HTERT RPE-1 (cell line): ENCODE data around the gene MED22.
"Not testable (repeated sequence)": the region's sequence is repeated elsewhere in the genome, so short reads cannot be mapped to it uniquely, and the experiment has no call there.

Source experiments
- in situ Hi-C: fragments of 300-500 bp; cut with MboI; formaldehyde crosslinking; loops from 4 replicates; pipeline ENCODE4 v1.14.3; 2020; ENCODE audit warnings: low sequenced_read_pairs

Gene MED22

DNA sequence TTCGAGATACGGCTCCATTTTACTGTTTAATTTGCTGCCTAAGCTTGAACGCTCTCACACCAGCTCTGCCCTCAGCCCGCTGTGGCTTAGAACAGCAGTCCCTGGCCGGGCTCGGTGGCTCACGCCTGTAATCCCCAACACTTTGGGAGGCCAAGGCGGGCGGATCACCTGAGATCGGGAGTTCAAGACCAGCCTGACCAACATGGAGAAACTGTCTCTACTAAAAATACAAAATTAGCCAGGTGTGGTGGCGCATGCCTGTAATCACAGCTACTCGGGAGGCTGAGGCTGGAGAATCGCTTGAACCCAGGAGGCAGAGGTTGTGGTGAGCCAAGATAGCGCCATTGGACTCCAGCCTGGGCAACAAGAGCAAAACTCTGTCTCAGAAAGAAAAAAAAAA, 29.3 kb upstream of the MED22 start:
- in situ Hi-C loops: not testable (repeated sequence)

- in situ Hi-C loops: no loop called here
Measured at GRCh38 chr9:133375724-133376654, 28.1 kb upstream of the MED22 start, which contains the start of the genes STKLD1 and SURF4. Gene STKLD1 (plus strand): TSS chr9:133376366. CDS start chr9:133376474, 108 bp downstream. Gene SURF4 (minus strand): TSS chr9:133376060. CDS start chr9:133375969, 91 bp downstream.

DNA sequence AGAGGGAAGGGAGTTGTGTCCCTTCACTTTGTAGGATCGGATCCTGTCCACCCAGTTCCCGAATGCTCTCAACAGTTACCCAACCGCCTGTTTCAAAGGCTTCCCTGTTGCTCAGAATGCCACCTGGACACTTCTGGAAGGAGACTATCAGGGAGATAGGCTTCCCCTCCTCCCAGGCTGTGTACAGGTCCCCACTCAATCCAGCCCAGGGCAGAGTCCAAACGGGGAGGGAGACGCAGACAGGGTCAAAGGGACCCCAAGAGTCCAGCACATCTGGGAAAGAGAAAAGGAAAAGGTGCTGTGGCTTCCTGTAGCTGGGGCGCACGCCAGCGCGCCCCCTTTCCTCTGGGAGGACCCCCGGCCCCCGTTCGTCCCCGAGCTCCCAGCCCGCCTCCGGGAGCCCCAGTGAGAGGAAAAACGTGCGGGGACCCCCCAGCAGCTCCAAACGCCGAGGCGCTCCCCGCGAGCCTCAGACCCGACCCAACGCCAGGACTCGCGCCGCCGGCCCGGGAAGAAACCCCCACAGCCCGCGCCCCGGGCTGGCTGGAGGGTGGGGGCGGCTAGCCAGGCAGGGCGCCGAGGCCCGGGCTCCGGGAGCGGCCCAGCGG, 27.3 kb upstream of the MED22 start:
- in situ Hi-C loops: no loop called here

GRCh38 chr9:133374612-133375115, 26.7 kb upstream of the MED22 start:
- in situ Hi-C loops: no loop called here

- in situ Hi-C loops: no loop called here
Measured at GRCh38 chr9:133372144-133372543, 24.2 kb upstream of the MED22 start.

- in situ Hi-C loops: no loop called here
Measured at GRCh38 chr9:133371261-133371711, 23.4 kb upstream of the MED22 start.

GRCh38 chr9:133370685-133371084, 22.8 kb upstream of the MED22 start:
- in situ Hi-C loops: no loop called here

DNA sequence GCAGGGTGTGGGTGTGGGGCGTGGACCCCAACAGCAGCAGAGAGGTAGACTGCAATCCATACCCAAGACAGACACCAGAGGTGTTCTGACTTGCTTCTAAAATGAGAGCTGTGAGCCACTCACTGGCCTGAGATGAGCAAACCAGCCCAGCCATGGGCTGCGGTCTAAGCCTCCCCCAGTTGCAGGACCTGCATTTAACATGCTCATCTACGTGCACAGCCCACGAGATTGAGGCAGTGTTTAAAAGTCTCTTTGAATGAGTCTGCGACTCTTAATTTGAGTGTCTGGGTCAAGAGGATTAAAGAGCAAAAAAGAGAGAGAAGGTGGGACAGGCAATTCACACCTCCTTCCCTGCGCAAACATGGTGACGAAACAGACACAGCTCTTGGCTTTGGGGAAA, 22.0 kb upstream of the MED22 start:
- in situ Hi-C loops: no loop called here

DNA sequence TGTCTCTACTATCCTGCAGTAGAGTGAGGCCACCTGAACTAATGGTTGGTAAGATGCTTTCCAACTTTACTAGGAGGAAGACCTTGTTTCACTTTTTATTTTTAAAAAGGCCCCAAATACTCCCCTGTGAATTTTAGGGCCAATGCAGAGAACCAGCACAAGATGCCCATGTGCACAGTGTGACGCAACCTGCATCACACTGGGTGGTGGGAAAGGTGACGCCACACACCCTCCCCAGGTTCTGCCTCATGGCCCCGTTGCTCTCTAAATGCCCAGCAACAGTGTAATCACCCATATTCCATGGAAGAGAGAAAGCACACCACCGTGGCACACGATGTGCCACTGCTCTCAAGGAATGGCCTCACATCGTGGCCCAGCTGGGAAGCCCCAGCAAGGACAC, 21.5 kb upstream of the MED22 start:
- in situ Hi-C loops: no loop called here

DNA sequence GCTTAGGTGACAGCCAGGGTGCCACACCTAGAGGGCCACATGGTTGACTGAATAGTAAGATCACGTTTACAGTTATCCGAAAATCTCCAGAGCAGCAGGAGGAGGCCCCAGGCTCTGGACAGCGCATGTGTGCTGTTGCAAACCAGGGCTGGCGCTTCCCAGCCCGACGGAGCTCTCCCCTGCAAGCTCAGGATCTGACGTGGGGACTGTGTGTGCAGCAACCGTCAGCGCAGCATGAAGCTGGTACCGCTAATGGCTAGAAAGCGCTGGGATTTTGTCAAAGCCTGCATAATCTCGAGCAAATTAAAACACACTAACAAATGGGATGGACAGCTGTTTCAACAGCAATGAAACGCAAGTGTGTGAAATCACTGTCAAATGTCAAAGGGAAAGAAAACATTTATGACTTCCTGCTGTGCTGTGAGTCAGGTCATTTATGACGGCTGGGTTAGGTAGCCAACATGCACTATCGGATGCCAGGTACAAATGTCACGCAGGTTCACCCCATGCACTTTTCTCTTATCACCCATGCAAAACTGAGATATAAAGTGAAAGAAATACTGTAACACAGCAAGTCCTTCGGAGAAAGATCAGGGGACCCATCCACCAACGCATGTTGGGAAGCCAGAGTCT, 20.4 kb upstream of the MED22 start:
- in situ Hi-C loops: no loop called here

DNA sequence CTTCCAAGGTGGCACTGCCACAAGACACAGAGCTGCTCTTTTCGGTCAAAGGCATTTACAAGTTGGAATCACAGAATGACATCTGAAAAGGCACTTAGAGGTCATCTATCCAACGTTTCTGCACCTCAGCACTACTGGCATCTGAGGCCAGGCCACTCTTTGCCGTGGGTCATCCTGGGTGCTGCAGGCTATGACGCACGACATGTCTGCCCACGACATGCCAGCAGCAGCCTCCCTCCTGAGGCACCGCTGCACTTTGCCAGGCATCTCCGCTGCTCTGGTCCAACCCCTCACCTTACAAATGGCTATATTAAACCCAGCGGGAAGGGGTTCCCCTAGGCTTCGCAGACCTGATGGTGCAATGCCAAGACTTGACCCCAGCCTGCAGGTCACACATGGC, 19.8 kb upstream of the MED22 start:
- in situ Hi-C loops: no loop called here

GRCh38 chr9:133367221-133367620, 19.3 kb upstream of the MED22 start:
- in situ Hi-C loops: no loop called here

- in situ Hi-C loops: no loop called here
Measured at GRCh38 chr9:133366435-133366834, 18.5 kb upstream of the MED22 start.

GRCh38 chr9:133362359-133363044, 14.6 kb upstream of the MED22 start:
- in situ Hi-C loops: no loop called here

GRCh38 chr9:133361507-133362092, 13.7 kb upstream of the MED22 start:
- in situ Hi-C loops: no loop called here

GRCh38 chr9:133360400-133361393, 12.8 kb upstream of the MED22 start:
- in situ Hi-C loops: no loop called here

DNA sequence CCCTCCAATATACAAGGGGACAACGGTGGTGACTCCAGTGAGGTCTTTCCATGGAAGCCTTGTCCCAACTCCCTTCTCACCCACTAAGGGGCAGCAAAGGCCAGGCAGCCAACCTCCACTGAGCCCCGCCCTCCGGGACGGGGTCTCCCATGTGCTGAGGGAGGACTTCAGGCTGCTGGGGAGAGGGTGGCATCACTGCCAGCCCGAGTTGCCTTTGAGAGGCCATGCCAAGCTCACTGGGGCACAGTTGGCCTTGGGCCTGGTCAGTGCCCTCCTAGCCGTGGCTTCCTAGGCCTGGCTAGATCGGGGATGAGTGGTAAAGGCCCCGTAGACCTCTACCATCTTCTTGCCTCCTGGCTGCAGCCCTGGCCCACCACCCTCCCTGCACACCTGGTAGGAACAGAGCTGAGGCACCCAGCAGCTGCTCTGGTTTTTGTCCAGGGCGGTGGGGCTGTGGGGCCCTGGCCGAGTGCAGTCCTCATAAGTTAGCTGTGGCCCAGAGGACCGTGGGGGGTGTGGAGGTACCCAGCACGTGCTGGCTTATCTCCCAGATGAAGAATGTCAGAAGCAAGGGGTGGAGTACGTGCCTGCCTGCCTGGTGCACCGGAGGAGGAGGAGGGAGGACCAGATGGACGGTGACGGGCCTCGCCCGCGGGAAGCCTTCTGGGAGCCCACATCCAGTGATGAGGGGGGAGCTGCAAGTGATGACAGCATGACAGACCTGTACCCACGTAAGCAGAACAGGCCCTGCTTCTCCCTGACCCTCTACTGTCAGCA, 11.7 kb upstream of the MED22 start:
- in situ Hi-C loops: no loop called here

- in situ Hi-C loops: no loop called here
Measured at GRCh38 chr9:133357656-133358055, 9.7 kb upstream of the MED22 start.
